ENCODE measurements around the gene MAL. TPM values are rescaled to one million over a fixed set of nuclear protein-coding genes. Genes with fewer than 3 reads are reported as not detected.

The MAL gene
- polyA plus RNA-seq, 3 donors: 1.8 to 7.4 (median 3.8) TPM

DNA sequence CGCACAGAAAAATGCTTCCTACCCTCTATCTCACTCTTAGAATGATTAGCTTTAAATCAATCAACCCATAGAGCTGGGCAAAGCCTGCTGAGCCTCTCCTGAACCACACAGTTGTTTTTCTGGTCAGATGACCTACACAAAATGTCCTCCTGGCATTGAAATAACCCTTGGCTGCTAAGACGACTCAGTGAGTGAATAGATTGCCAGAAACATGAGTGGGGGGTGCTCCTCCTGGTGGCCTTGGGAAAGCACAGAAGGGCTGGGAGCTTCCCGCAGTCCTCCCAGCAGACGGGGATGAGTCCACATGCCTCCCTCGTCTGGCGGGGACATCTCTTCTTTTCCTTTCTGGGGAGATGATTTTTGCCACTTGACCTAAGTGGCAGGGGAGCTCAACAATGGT, 14.9 kb downstream of the MAL start:
- H3K27ac ChIP-seq (ENCODE audit: low read depth, low read length): no peak overlapping the region
- 51 to 69% (median 69%) methylated on average over 6 of the region's 6 CpGs for WGBS, 3 donors

DNA sequence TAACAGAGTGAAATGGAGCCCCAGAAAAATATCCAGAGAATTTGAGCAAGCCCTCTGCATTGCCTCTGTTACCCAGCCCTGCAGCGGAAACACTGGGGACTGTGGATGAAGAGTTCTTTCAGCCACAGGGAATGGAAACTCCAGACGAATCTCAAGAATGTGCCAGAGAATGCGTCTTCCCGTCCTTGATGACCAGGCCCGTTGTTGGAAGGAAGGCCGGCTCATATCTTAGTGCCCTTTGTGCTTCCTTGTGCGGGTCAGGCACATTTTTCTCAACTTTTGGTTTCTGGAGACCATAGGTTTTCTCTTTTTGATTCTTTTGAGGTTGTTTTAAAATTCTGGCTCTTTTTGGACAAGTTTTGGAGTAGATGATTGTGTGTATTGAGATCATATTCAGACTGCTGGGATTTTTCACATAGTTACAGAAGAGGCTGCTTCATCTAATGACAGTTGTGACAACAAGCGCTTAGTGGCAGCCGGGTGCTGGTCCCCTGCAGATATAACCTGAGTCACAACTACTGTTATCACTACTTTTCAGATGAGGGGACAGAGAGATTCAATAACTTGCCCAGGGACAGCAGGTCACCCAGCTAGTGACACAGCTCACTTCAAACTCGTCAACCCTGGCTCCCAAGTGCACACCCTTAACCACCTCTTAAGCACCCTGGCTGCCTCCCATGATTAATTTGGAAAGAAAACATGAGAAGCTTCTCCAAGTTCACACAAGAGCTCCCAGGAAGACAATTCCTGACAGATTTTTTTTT, 15.7 kb downstream of the MAL start:
- H3K27ac ChIP-seq (ENCODE audit: low read depth, low read length): no peak overlapping the region
- WGBS, 3 donors: 78 to 86% (median 80%) methylated on average over 10 of the region's 10 CpGs

DNA sequence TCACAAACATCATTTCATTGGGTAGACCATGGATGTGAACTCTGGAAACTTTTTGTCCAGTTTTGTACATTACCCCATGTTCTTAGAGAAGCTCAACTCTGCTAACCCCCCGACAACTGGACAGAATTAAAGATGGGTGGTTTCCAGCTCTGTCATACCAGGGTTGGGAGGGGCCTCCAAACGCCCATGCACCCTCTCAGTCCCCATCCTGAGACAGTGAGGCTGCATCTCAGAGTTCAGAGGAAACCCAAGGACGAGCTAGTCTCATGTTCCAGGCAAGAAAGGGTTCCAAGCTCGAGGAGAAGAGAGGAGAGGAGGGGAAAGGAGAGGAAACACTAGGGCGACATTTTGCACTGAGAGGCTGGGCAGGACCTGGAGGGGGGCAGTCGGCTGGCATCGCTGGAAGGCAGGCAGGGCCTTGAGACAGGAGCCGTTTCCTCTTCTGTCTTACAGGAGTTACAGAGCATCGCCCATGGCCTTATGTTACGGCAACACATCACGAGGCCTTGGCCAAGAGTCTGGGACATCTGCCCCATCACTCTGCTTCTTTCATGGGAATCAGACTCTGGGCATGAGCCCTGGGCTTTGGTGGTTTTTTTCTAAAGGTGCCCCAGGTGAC, 16.4 kb downstream of the MAL start:
- 83 to 85% (median 83%) methylated on average over 11 of the region's 11 CpGs for WGBS, 3 donors
- H3K27ac ChIP-seq (ENCODE audit: low read depth, low read length): no peak overlapping the region

DNA sequence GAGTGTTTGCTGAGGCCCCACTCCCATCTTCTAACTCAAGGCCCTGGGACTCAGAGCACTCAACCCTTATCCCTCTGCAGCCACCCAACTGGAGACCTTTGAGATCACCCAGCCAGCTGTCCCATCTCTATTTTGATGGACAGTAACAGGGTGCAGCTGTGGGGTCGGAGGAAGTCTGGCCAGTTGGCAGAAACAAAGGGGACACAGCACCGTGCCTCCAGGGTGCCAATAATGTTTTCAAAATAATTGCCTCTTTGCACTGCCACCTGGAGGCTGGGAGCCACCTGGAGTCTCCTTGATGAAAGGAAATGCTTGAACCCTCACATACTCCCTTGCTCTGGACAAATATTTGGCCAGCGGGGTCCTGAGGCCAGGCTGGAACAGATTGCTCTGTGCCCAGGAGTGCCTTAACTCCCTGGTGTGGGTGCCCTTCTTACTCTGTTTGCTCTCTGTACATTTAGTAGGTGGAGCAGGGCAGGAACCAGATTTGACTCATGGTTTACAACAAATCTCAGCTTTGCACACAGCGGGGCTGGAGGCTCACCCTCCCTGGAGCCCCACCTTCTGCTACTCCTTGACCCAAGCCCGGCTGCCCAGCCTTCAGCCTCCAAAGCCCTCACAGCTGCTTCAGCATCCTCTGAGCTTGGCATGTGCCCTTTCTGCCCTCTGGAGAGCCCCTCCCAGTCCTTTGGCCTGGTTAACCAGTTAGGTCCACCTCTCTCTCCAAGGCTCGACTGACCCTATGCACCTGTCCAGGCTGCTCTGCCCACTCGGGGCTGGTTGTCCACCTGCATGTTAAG, 17.2 kb downstream of the MAL start:
- 48 to 68% (median 67%) methylated on average over 7 of the region's 7 CpGs for WGBS, 3 donors
- no peak overlapping the region for H3K27ac ChIP-seq (ENCODE audit: low read depth, low read length)

DNA sequence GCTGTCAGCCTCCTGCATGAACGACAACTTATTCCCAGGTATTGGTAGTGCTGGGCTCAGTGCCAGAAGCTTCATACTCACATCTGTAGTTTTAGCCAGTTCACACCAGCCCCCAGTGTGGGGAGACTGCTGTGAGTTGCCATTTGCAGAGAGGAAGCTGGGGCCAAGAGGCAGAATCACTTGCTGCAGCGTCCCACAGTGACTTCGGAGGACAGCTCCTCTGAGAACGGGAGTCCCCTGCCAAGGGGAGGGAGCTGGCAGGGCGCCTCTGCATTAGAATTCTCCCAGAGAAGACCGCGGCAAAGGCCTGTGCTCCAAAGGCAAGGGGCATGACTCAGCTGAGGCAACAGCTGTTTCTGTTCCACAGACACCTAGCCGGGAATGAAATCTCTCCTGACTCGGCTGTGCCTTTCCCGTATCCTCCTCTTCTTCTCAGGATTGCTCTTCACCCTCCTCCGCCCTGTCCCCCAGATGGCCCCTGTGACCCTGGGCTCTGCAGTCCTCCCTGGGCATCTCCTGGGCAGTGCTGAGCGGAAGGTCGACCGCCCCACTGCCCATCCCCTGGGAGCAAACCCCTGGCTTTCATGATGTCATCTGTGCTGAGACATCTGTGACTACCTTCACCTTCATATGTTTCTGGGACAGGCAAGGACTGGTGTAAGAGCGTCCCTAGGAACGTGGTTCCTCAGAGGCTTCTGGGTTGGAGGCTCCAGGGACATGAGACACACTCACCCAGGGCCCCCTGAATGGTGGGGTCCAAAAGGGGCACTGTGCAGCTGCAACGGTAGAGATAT, 18.0 kb downstream of the MAL start:
- no peak overlapping the region for H3K27ac ChIP-seq (ENCODE audit: low read depth, low read length)
- WGBS, 3 donors: 39 to 40% (median 40%) methylated on average over 17 of the region's 17 CpGs

DNA sequence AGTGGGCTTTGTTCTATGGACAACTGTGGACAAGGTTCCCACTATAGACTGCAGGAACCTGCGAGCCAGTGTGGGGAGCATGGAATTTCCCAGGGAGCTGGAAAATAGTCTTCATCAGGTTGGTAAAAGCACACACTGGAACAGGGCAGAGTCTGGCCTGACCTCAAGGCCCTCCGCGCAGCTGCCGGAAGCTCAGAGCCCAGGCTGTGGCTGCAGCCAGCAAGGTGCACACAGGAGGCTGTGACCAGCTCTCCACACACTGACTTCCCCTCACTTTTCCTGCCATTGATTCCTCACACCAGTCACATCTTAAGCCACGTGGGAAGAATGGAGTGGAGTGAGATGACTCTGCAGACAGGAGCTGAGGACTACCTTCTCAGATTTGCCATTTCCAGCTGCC, 19.1 kb downstream of the MAL start:
- 58 to 92% (median 67%) methylated on average over 5 of the region's 5 CpGs for WGBS, 3 donors
- no peak overlapping the region for H3K27ac ChIP-seq (ENCODE audit: low read depth, low read length)

DNA sequence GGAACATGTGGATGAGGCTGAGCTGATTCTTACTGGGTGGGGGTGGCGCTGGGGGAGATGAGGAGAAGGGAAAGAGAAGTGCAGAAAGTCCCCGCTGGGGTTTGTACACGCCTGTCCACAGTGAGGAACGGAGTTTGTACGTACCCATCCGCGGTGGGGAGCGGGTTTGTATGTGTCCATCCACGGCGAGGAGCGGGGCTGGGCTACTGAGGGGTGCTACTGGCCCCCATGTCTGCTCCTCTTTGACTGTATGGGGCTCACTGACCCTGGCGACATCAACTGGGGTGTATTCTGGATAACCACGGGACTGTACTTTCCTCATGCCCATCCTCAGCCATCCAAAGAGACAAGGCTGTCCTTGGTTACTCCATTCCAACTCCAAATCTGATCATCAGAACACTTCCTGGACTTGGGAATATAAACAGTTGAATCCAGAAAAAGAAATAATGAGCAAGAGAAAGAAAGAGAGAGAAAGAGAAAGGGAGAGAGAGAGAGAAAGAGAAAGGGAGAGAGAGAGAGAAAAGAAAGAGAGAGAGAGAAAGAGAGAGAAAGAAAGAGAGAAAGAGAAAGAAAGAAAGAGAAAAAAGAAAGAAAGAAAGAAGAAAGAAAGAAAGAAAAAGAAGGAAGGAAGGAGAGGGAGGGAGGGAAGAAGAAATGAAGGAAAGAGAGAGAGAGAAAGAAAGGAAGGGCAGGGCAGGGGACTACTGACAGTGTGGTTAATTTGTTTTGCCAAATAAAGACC, 21.0 kb downstream of the MAL start:
- 85 to 95% (median 92%) methylated on average over 13 of the region's 13 CpGs for WGBS, 3 donors
- no peak overlapping the region for H3K27ac ChIP-seq (ENCODE audit: low read depth, low read length)

DNA sequence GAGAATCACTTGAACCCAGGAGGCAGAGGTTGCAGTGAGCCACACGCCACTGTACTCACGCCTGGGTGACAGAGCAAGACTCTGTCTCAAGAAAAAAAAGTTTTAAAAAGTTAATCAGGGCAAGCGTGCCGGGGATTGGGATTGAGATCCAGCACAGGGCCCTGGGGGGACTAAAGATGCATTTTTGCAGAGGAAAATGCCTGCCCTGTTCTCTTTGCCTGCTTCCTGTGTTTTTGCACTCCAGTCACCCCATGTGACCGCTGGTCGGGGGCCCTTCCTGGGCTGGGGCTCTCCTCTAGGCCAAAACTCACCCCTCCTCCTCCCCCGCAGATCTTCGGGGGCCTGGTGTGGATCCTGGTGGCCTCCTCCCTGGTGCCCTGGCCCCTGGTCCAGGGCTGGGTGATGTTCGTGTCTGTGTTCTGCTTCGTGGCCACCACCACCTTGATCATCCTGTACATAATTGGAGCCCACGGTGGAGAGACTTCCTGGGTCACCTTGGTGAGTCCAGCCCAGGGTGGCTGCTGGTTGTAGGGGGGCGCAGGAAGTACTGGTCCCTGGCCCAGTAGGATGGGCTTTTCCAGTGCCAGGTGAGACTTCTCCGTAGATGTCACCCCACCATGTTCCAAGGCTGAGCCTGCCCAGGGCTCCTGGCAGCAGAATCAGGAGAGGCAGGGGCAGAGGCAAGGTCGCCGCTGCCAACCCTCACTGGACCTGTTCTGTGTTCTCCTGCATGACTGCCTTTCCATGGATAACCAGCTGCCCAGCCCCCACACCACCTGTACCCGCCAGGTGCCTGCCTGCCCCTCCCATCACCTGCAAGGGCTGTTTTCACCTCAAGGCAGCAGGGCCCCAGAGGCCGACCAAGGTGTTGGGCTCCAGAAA, 22.4 kb downstream of the MAL start:
- 73 to 78% (median 76%) methylated on average over 17 of the region's 17 CpGs for WGBS, 3 donors
- H3K27ac ChIP-seq (ENCODE audit: low read depth, low read length): no peak overlapping the region

DNA sequence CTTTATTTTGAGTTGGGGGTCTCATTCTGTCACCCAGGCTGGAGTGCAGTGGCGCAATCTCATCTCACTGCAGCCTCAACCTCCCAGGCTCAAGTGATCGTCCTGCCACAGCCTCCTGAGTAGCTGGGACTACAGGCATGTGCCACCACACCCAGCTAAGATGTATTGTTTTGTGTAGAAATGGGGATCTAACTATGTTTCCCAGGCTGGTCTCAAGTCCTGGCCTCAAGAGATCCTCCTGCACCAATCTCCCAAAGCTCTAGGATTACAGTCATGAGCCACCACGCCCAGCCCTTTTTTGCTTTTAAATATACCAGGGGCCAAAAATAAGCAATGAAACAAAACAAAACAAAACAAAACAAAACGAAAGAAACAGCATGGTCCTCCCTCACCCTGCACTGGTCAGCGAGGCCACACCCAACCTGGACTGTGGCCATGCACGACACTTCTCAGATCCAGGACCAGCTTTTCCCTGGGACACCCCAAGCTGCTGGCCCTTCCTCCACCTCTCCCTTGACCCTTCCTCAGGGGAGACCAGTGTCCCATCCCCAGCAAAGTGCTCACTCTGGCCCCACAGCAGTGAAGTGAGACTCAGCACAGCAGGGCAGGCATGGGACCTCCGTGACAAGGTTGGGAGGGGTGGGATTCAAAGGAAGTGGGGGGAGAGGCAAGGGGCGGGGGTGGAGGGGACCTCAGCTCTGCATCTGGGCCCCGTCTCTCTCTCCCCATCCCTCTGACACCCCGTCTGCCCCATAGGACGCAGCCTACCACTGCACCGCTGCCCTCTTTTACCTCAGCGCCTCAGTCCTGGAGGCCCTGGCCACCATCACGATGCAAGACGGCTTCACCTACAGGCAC, 23.5 kb downstream of the MAL start:
- no peak overlapping the region for H3K27ac ChIP-seq (ENCODE audit: low read depth, low read length)
- WGBS, 3 donors: 76 to 80% (median 79%) methylated on average over 15 of the region's 15 CpGs

DNA sequence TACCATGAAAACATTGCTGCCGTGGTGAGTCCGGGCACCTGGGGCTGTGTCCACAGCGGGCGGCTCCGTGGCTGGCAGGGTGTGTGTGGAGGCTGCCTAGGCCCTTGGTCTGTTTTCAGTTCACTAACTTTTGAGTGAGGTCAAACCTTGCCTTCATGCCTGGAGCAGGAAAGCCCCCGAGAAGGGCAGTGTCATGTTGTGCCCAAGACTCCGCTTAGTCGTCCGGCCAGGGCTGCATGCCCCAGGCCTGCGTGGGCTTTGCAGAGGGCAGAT, 24.1 kb downstream of the MAL start:
- H3K27ac ChIP-seq (ENCODE audit: low read depth, low read length): no peak overlapping the region
- WGBS, 3 donors: 85 to 95% (median 93%) methylated on average over 10 of the region's 10 CpGs

DNA sequence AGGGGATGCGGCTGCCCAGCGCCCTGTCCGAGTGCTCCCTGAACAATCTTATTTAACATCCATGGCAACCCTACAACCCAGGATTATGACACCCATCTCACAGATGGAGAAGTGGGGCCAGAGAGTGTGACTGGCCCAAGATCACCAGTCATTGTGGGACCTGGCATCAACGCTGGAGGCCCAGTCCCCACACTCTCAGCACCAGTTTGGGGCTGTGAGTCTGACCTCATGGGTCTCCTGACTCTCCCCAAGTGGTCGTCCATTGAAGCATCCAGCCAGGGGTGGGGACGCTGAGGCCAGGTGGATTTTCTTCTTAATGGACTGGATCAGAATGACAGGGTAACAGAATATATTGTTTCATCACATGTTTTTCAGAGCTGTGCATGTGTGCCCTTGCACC, 24.5 kb downstream of the MAL start:
- 81 to 90% (median 88%) methylated on average over 6 of the region's 6 CpGs for WGBS, 3 donors

DNA sequence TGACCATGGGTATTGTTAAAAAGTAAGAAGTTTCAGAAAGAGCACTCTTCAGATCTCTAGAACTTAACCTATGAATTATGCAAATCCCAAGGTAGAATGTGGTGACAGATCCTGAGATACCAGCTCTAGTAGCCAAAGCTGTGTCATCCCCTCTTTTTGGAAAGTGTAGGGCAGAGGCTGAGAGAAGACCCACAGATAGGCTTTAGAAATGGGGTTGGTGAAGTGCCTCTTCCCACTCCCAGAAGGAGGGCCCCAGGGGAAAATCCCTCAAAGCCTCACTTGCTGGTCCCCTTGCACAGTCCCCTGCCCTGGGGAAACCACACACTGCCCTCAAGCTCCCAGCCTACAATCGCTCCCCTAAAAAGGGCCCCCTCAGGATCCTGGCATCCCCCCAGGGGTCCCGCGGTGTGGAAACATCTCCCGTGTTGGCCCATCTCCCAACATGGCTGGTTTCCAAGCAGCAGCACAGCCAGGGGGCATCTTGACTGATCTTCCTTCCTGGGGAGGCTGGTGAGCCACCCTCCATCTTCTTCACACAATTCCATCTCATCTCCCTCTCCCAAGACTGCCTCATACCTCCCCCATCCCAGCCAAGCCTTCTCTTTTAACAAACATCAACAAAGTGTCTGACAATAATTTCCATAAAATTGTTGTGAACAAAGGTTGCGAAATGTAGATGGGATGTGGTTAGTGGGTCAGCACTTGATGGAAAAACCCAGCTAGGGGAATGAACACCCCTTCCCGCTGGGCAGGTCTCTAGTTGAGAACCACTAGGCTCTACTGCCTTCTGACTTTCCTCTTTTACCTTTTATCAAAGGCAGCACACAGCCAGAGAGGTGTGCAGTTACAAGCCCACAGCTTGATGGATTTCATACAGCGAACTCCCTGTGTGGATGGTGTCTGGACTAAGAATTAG, 25.1 kb downstream of the MAL start:
- 53 to 68% (median 54%) methylated on average over 7 of the region's 7 CpGs for WGBS, 3 donors
- no peak overlapping the region for H3K27ac ChIP-seq (ENCODE audit: low read depth, low read length)

More for the DNA sequence above, 24.5 kb downstream of the MAL start:
- H3K27ac ChIP-seq (ENCODE audit: low read depth, low read length): no peak overlapping the region

DNA sequence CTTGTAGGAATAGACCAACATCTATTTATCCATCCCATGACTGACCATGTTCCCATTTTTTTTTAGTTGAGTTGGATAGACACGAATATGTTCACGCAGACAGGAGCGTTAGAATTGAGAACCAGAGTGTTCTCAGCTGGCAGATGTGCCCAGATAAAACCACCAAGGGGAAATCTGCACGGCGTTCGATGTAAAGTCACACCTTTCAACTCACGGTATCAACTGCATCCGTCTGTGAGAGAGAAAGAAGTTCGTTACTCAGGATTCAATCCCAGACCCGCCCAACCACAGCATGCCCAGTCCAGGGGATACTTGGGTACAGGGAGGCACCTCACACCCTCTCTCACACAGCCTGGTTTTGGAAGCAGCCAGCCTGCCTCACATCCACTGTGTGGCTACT, 26.1 kb downstream of the MAL start:
- 82 to 86% (median 84%) methylated on average over 10 of the region's 10 CpGs for WGBS, 3 donors
- H3K27ac ChIP-seq (ENCODE audit: low read depth, low read length): no peak overlapping the region

DNA sequence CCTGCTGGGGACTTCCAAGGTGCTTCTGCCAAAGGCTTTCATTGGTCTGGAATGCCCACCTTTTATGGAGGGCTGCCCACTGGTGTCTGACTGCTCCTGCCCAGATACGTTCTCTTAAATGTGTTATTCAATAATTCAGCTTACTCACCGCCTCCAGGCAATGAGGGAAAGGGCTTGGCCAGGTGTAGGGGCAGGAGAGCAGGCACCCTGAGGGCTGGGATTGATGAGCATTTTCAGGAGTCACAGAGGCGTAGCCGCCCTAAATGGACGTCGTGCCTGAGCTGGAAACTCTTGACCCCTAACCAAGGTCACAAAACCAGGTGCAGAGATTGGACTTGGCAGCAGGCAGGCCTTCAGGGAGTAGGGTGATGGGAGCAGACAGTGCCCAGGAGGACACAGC, 26.8 kb downstream of the MAL start:
- WGBS, 3 donors: 61 to 79% (median 75%) methylated on average over 6 of the region's 6 CpGs
- no peak overlapping the region for H3K27ac ChIP-seq (ENCODE audit: low read depth, low read length)

DNA sequence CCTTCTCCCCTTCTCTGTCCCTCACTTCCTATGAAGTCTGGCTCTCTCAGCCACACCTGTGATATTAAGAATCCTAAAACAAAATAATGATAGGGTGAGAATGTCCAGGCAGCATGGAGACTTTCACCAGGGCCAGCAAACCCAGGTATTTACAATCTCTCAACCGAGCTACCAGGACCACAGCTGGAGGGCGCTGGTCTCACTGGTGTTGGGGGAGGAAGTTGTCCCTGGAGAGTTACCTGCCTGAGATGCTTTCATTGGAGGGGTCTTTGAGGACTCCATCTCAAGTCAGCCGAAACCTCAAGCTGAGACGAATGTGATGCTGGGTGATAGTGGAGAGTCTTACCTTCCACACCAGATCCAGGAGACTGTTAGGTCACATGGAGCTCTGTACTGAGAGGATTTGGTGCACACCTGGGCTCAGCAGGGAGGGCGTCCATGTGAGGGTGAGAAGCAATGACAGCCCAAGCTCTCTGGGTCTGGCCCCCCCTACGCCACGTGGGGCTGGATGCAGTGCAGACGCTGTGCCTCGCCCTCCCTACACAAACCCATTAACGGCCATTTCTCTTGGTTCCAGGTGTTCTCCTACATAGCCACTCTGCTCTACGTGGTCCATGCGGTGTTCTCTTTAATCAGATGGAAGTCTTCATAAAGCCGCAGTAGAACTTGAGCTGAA, 27.4 kb downstream of the MAL start:
- 83 to 85% (median 83%) methylated on average over 13 of the region's 13 CpGs for WGBS, 3 donors
- no peak overlapping the region for H3K27ac ChIP-seq (ENCODE audit: low read depth, low read length)
